NCI-H82 treated with DMSO at 0.1 percent for 48 hours (cell line): ENCODE results near the gene MRPL55.

Experiments used
- DNase-seq: peaks from one replicate; lab custom pipeline; 2025; ENCODE audit not compliant: unreplicated experiment; lab: John Stamatoyannopoulos, UW

The MRPL55 gene

DNA sequence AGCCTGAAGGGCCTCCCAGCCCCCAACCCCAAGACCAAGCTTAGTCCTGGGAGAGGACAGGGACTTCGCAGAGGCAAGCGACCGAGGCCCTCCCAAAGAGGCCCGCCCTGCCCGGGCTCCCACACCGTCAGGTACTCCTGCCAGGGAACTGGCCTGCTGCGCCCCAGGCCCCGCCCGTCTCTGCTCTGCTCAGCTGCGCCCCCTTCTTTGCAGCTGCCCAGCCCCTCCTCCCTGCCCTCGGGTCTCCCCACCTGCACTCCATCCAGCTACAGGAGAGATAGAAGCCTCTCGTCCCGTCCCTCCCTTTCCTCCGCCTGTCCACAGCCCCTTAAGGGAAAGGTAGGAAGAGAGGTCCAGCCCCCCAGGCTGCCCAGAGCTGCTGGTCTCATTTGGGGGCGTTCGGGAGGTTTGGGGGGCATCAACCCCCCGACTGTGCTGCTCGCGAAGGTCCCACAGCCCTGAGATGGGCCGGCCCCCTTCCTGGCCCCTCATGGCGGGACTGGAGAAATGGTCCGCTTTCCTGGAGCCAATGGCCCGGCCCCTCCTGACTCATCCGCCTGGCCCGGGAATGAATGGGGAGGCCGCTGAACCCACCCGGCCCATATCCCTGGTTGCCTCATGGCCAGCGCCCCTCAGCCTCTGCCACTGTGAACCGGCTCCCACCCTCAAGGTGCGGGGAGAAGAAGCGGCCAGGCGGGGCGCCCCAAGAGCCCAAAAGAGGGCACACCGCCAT lies 48.5 kb downstream of the MRPL55 start:
- DNase-seq, result no peak

DNA sequence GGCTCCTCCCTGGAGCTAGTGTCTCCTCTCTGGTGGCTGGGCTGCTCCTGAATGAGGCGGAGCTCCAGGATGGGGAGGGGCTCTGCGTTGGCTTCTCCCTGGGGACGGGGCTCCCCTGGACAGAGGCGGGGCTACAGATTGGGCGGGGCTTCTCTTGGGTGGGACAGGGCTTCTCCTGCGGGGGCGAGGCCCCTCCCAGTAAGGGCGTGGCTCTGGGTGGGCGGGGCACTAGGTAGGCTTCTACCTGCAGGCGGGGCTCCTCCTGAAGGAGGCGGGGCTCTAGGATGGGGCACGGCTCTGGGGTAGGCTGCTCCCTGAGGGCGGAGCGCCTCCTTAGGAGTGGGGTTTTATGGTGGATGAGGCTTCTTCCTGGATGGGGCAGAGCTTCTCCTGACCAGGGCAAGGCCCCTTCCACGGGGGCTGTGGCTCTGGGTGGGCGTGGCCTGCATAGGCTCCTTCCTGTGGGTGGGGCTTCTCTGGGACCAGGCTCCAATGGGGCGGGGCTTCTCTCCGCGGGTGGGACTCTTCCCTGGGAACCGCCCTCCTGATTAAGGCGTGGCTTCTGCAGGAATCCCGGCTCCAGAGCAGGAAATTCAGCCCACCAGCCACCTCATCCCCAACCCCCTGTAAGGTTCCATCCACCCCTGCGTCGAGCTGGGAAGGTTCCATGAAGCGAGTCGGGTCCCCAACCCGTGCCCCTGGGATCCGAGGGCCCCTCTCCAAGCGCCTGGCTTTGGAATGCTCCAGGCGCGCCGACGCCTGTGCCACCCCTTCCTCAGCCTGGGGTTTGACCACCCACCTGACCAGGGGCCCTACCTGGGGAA lies 49.3 kb downstream of the MRPL55 start:
- peak; percentile 32 for DNase-seq

- no peak for DNase-seq
These were observed 50.0 kb downstream of the MRPL55 start for GRCh38 chr1:228058949-228059633.

GRCh38 chr1:228058172-228058948 lies 50.7 kb downstream of the MRPL55 start:
- no peak for DNase-seq
